ENCODE data around the gene ZEB1.

The ZEB1 gene

GRCh38 chr10:31318854-31319601 is at the start of gene ZEB1:
ZEB1 (plus strand) TSS chr10:31319216; CDS start chr10:31319235, 19 bp downstream.
- peak; percentile 69 to 90 for DNase-seq (ENCODE audit: extremely low read depth in 1 of 2, low read depth in 1 of 2)

- no peak for DNase-seq (ENCODE audit: extremely low read depth in 1 of 2, low read depth in 1 of 2)
Measured at GRCh38 chr10:31270954-31271353, 48.1 kb upstream of the ZEB1 start.

GRCh38 chr10:31272841-31273240 is 46.2 kb upstream of the ZEB1 start:
- no peak for DNase-seq (ENCODE audit: extremely low read depth in 1 of 2, low read depth in 1 of 2)

GRCh38 chr10:31273789-31274188 is 45.2 kb upstream of the ZEB1 start:
- DNase-seq (ENCODE audit: extremely low read depth in 1 of 2, low read depth in 1 of 2), result no peak

- no peak for DNase-seq (ENCODE audit: extremely low read depth in 1 of 2, low read depth in 1 of 2)
Measured at GRCh38 chr10:31274310-31274709, 44.7 kb upstream of the ZEB1 start.

- no peak for DNase-seq (ENCODE audit: extremely low read depth in 1 of 2, low read depth in 1 of 2)
Measured at GRCh38 chr10:31278279-31278941, 40.6 kb upstream of the ZEB1 start.

GRCh38 chr10:31280972-31281371 is 38.0 kb upstream of the ZEB1 start:
- no peak for DNase-seq (ENCODE audit: extremely low read depth in 1 of 2, low read depth in 1 of 2)

GRCh38 chr10:31288001-31288400 is 31.0 kb upstream of the ZEB1 start:
- DNase-seq (ENCODE audit: extremely low read depth in 1 of 2, low read depth in 1 of 2), result no peak

GRCh38 chr10:31288962-31289361 is 30.1 kb upstream of the ZEB1 start:
- DNase-seq (ENCODE audit: extremely low read depth in 1 of 2, low read depth in 1 of 2), result no peak

GRCh38 chr10:31290386-31290785 is 28.6 kb upstream of the ZEB1 start:
- DNase-seq (ENCODE audit: extremely low read depth in 1 of 2, low read depth in 1 of 2), result no peak

- no peak for DNase-seq (ENCODE audit: extremely low read depth in 1 of 2, low read depth in 1 of 2)
Measured at GRCh38 chr10:31291123-31291522, 27.9 kb upstream of the ZEB1 start.

GRCh38 chr10:31294558-31294957 is 24.5 kb upstream of the ZEB1 start:
- DNase-seq (ENCODE audit: extremely low read depth in 1 of 2, low read depth in 1 of 2), result no peak

GRCh38 chr10:31296754-31297153 is 22.3 kb upstream of the ZEB1 start:
- no peak for DNase-seq (ENCODE audit: extremely low read depth in 1 of 2, low read depth in 1 of 2)

GRCh38 chr10:31299119-31299518 is 19.9 kb upstream of the ZEB1 start:
- DNase-seq (ENCODE audit: extremely low read depth in 1 of 2, low read depth in 1 of 2), result no peak

GRCh38 chr10:31303212-31303611 is 15.8 kb upstream of the ZEB1 start:
- DNase-seq (ENCODE audit: extremely low read depth in 1 of 2, low read depth in 1 of 2), result no peak

- no peak for DNase-seq (ENCODE audit: extremely low read depth in 1 of 2, low read depth in 1 of 2)
Measured at GRCh38 chr10:31304291-31304970, 14.6 kb upstream of the ZEB1 start.

- no peak for DNase-seq (ENCODE audit: extremely low read depth in 1 of 2, low read depth in 1 of 2)
Measured at GRCh38 chr10:31313396-31313795, 5.6 kb upstream of the ZEB1 start.

- DNase-seq (ENCODE audit: extremely low read depth in 1 of 2, low read depth in 1 of 2), result no peak
Measured at GRCh38 chr10:31314256-31315150, 4.5 kb upstream of the ZEB1 start.

GRCh38 chr10:31315453-31315852 is 3.6 kb upstream of the ZEB1 start:
- no peak for DNase-seq (ENCODE audit: extremely low read depth in 1 of 2, low read depth in 1 of 2)

- DNase-seq (ENCODE audit: extremely low read depth in 1 of 2, low read depth in 1 of 2), result no peak
Measured at GRCh38 chr10:31317171-31317570, 1.8 kb upstream of the ZEB1 start.

All from stimulated activated CD8-positive, alpha-beta memory T cell treated with anti-CD3 and anti-CD28 coated beads, Interleukin-7, amount 100 ng/mL, for 48 hours (primary cell).